Measurements from ENCODE around the gene PRR5L. TPM values are rescaled to one million over a fixed set of nuclear protein-coding genes. Genes with fewer than 3 reads are reported as not detected.

The PRR5L gene
- total RNA-seq, 1 donor: 19.5 TPM

DNA sequence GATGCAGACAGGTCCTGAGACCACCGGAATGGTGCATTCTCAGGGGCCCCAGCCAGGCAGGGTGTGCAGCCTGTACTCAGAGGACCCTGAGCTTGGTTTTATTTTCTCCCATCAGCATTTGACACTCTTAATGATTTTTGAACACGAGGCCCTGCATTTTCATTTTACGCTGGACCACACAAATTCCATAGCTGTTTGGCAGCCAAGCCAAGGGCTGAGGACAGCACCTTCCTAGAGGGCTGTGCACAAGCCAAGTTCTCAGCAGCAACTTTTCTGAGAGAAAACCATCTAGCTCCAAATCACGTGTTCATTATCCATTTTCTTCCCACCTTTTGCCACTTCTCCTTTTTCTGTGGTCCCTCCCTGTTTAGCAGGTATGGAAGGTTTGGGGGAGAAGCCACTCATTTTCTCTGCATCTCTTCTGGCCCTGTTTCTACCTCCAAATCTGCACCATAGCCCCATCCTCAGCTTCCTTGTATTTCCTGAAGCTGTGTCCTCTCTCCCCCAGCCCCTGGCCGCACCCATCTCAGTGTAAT is 153.5 kb downstream of the PRR5L start:
- no peaks in the 10 kb centered on the region for H3K27me3 ChIP-seq (ENCODE audit: insufficient read depth, low read length)
- H3K4me3 ChIP-seq (ENCODE audit: low read length): peak overlapping the region; percentile 8
- H3K4me1 ChIP-seq (ENCODE audit: insufficient read depth, low read length): peaks cover 54% of the 10 kb centered on the region
- H3K9me3 ChIP-seq (ENCODE audit: low read depth, low read length): no peaks in the 10 kb centered on the region

- peak overlapping the region; percentile 8 for H3K4me3 ChIP-seq (ENCODE audit: low read length)
- H3K4me1 ChIP-seq (ENCODE audit: insufficient read depth, low read length): peaks cover 55% of the 10 kb centered on the region
- no peaks in the 10 kb centered on the region for H3K9me3 ChIP-seq (ENCODE audit: low read depth, low read length)
- H3K27me3 ChIP-seq (ENCODE audit: insufficient read depth, low read length): no peaks in the 10 kb centered on the region
These were observed 154.1 kb downstream of the PRR5L start for GRCh38 chr11:36450110-36450572.

GRCh38 chr11:36451045-36451444 is 155.0 kb downstream of the PRR5L start:
- peaks cover 55% of the 10 kb centered on the region for H3K4me1 ChIP-seq (ENCODE audit: insufficient read depth, low read length)
- no peaks in the 10 kb centered on the region for H3K27me3 ChIP-seq (ENCODE audit: insufficient read depth, low read length)
- no peak overlapping the region for H3K4me3 ChIP-seq (ENCODE audit: low read length)
- H3K9me3 ChIP-seq (ENCODE audit: low read depth, low read length): no peaks in the 10 kb centered on the region

DNA sequence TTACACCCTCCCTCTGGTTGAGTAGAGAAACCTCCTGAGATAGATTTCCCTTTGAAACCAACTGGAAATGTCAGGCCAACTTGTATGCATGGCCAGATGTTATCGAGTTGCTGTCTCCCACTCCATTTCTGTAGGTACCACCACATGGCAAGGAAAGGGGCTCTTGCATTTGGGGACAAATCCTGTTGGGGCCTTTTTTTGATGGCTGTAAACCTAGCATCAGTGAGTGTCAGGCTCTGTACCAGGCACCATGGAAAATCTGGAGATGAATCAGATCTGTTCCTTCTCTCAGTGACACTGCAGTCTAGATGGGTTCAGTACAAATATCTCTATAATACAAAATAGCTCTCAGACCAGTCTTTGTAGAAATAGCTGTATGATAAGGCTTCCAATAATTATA is 155.6 kb downstream of the PRR5L start:
- Histone ChIP-seq H3K4me3 (ENCODE audit: low read length) (no peak overlapping the region), H3K9me3 (ENCODE audit: low read depth, low read length) (no peaks in the 10 kb centered on the region), H3K4me1 (ENCODE audit: insufficient read depth, low read length) (peaks cover 55% of the 10 kb centered on the region), H3K27me3 (ENCODE audit: insufficient read depth, low read length) (no peaks in the 10 kb centered on the region)

- Histone ChIP-seq H3K4me1 (ENCODE audit: insufficient read depth, low read length) (peaks cover 55% of the 10 kb centered on the region), H3K9me3 (ENCODE audit: low read depth, low read length) (no peaks in the 10 kb centered on the region), H3K27me3 (ENCODE audit: insufficient read depth, low read length) (no peaks in the 10 kb centered on the region), H3K4me3 (ENCODE audit: low read length) (no peak overlapping the region)
These were observed 156.3 kb downstream of the PRR5L start for GRCh38 chr11:36452236-36452940.

- no peaks in the 10 kb centered on the region for H3K27me3 ChIP-seq (ENCODE audit: insufficient read depth, low read length)
- peaks cover 55% of the 10 kb centered on the region for H3K4me1 ChIP-seq (ENCODE audit: insufficient read depth, low read length)
- H3K4me3 ChIP-seq (ENCODE audit: low read length): no peak overlapping the region
- H3K9me3 ChIP-seq (ENCODE audit: low read depth, low read length): no peaks in the 10 kb centered on the region
These were observed 156.9 kb downstream of the PRR5L start for GRCh38 chr11:36452961-36453360.

DNA sequence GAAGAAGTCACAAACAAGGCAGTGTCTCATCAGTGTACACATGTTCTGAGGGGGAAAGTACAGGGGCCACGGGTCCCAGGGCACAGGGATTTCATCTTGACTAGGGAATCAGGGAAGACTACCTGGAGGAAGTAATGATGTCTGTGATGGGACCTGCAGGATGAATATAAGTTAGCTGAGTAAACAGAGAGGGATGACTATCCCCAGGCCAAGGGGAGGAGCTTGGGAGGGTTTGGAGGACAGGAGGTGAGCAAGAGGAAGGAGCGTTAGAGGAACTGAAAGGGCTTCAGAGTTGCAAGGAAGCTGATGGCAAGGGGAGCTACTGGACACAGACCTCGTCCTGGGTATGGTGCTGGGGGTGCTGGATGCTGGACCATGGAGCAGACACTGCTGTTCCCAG is 157.6 kb downstream of the PRR5L start:
- Histone ChIP-seq H3K27me3 (ENCODE audit: insufficient read depth, low read length) (no peaks in the 10 kb centered on the region), H3K4me1 (ENCODE audit: insufficient read depth, low read length) (peaks cover 55% of the 10 kb centered on the region), H3K4me3 (ENCODE audit: low read length) (no peak overlapping the region), H3K9me3 (ENCODE audit: low read depth, low read length) (no peaks in the 10 kb centered on the region)

GRCh38 chr11:36454551-36454940 is 158.5 kb downstream of the PRR5L start:
- peaks cover 52% of the 10 kb centered on the region for H3K4me1 ChIP-seq (ENCODE audit: insufficient read depth, low read length)
- H3K27me3 ChIP-seq (ENCODE audit: insufficient read depth, low read length): no peaks in the 10 kb centered on the region
- no peaks in the 10 kb centered on the region for H3K9me3 ChIP-seq (ENCODE audit: low read depth, low read length)
- H3K4me3 ChIP-seq (ENCODE audit: low read length): no peak overlapping the region

DNA sequence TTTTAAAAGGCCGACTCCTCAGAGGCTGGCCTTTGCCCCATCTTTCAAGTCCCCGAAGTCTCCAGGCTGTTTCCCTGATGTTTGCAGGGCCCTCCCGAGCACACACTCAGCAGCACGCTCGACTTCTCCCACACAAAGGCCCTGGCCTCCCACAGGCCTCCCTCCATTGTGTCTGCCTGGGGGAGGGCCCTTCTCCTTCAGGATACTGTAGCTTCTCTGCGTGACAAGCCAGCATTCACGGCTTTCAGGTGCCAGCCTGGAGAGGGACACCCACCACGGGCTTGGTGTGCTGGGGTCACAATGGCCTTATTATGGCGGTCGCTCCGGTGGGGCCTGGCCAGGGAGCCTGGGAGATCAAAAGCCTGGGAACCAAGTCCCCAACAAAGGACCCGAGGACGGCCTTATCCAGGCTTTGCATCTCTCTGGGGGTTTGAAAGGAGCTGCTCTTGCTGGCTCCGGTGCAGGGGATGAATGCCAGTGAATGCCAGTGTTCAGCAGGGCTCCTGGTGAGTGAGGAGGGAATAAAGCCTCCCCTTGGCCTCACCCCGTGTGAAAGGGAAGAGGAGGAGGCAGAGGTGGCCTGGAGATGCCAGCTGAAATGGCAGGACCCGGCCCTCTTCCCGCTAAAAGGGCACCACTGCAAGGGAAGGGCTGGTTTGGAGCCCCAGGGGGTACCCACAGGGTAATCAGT is 159.0 kb downstream of the PRR5L start:
- Histone ChIP-seq H3K4me3 (ENCODE audit: low read length) (no peak overlapping the region), H3K4me1 (ENCODE audit: insufficient read depth, low read length) (peaks cover 46% of the 10 kb centered on the region), H3K9me3 (ENCODE audit: low read depth, low read length) (no peaks in the 10 kb centered on the region), H3K27me3 (ENCODE audit: insufficient read depth, low read length) (no peaks in the 10 kb centered on the region)

GRCh38 chr11:36455658-36456111 is 159.6 kb downstream of the PRR5L start:
- no peaks in the 10 kb centered on the region for H3K9me3 ChIP-seq (ENCODE audit: low read depth, low read length)
- peaks cover 40% of the 10 kb centered on the region for H3K4me1 ChIP-seq (ENCODE audit: insufficient read depth, low read length)
- H3K27me3 ChIP-seq (ENCODE audit: insufficient read depth, low read length): no peaks in the 10 kb centered on the region
- no peak overlapping the region for H3K4me3 ChIP-seq (ENCODE audit: low read length)

- Histone ChIP-seq H3K27me3 (ENCODE audit: insufficient read depth, low read length) (no peaks in the 10 kb centered on the region), H3K9me3 (ENCODE audit: low read depth, low read length) (no peaks in the 10 kb centered on the region), H3K4me3 (ENCODE audit: low read length) (no peak overlapping the region), H3K4me1 (ENCODE audit: insufficient read depth, low read length) (peaks cover 35% of the 10 kb centered on the region)
These were observed 160.1 kb downstream of the PRR5L start for GRCh38 chr11:36456156-36456555.

DNA sequence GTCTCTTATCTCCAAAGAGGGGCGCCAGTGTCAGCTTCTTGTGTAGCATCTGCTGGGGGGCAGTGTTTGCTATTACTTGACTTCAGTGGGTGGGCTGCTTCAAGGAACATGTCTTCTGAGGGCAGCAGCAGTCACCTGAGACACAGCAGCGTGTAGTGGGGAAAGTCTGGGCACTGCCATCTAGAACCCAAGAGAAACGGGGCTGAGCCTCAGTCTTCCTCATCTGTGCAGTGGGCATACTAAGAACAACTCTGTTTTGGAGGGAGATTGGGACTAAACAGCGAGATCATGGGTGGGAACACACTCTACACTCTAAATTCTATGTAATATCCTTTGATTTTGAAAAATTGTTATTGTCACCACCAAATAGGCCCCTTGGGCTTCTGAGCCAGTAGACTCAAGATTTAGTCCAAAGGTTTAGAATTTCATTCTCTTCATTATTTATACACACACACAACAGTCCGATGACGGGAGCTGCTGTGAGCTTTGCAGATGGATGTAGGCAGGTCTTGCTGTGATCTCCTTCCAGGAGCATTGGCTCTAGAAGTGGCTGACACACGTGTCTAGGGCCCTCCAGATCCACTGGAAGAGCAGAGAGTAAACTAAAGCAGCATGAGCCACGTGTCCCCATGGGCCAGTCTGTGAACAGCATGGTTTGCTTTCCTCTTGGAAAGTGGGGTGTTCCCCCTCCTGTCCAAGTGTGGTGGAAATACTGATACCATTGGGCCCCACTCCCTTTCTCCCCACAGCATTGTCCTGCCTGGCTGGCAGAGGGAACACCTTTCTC is 162.2 kb downstream of the PRR5L start:
- H3K4me3 ChIP-seq (ENCODE audit: low read length): no peak overlapping the region
- H3K9me3 ChIP-seq (ENCODE audit: low read depth, low read length): no peaks in the 10 kb centered on the region
- H3K4me1 ChIP-seq (ENCODE audit: insufficient read depth, low read length): peaks cover 14% of the 10 kb centered on the region
- no peaks in the 10 kb centered on the region for H3K27me3 ChIP-seq (ENCODE audit: insufficient read depth, low read length)

DNA sequence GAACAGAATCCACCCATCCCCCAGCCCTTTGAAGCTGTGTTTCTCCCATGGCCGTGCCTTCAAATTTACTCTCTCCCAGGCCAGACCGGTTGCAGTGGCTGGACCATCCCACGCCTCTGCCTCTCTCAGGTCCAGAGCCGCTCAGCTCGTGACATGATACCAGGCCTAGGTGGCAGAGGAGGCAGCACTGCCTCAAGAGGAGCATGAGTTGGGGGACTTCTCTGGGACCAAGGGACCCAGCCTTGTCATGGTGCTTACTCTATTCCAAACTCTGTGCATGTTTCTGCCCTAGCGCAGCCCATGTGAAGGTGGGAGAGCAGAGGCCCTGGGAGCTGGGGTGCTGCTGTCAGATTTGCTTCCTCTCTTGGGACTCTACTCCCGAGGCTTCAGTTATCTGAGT is 163.0 kb downstream of the PRR5L start:
- Histone ChIP-seq H3K27me3 (ENCODE audit: insufficient read depth, low read length) (no peaks in the 10 kb centered on the region), H3K4me1 (ENCODE audit: insufficient read depth, low read length) (peaks cover 7% of the 10 kb centered on the region), H3K4me3 (ENCODE audit: low read length) (no peak overlapping the region), H3K9me3 (ENCODE audit: low read depth, low read length) (no peaks in the 10 kb centered on the region)

DNA sequence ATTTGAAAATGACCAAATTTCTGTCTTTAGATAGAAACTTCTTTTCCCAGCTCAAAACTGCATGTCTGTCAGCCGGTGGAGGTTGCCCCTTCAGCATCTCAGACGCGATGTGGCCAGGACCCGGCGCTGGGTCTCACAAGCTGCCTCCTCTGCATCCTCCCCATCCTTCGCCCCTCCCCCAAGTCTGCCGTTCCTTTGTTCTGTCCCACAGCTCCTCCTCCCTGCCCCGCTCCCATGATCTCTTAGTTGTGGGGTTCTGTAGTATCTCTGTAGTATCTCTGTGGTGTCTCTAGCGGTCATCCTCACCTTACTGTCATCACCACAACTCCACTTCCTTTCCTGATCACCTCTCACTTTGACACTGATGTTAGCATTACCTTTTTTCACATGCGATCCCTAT is 164.1 kb downstream of the PRR5L start:
- H3K4me1 ChIP-seq (ENCODE audit: insufficient read depth, low read length): no peaks in the 10 kb centered on the region
- H3K4me3 ChIP-seq (ENCODE audit: low read length): no peak overlapping the region
- H3K9me3 ChIP-seq (ENCODE audit: low read depth, low read length): no peaks in the 10 kb centered on the region
- no peaks in the 10 kb centered on the region for H3K27me3 ChIP-seq (ENCODE audit: insufficient read depth, low read length)

GRCh38 chr11:36462321-36462720 is 166.2 kb downstream of the PRR5L start:
- Histone ChIP-seq H3K4me3 (ENCODE audit: low read length) (no peak overlapping the region), H3K27me3 (ENCODE audit: insufficient read depth, low read length) (no peaks in the 10 kb centered on the region), H3K9me3 (ENCODE audit: low read depth, low read length) (no peaks in the 10 kb centered on the region), H3K4me1 (ENCODE audit: insufficient read depth, low read length) (peaks cover 4% of the 10 kb centered on the region)

All from mononuclear cell (primary cell).